ENCODE data around the gene SORBS1. TPM values are rescaled to one million over a fixed set of nuclear protein-coding genes. Genes with fewer than 3 reads are reported as not detected.

Gene SORBS1
- total and polyA plus RNA-seq, 2 donors (not counting 3 experiments of a cell fraction or from before 2014, with no cell fraction given), result 2.0 to 7.9 TPM

DNA sequence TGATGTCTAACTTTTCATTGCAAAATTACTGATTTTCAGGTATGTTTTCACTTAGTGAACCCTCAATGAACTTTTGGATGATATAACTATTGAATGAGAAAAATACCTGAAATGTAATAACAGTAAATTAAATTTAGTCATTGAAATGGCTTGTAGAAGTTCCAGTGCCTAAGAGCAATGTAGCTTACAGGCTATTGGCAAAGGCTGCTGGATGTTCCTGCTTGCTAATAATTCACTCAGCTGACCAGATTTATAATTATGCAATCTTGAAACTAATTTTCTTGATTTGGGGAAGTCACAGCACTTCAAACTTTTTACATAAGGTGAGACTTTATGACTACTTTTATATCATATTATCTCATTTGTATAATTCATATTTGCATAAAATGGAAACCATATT, 73.2 kb downstream of the SORBS1 start:
- Histone ChIP-seq H3K4me1 (ENCODE audit: control insufficient read depth, extremely low read depth, insufficient read depth, low read length) (peaks cover 12% of the 10 kb centered on the region), H3K9ac (replicated peaks; ENCODE audit: extremely low read depth, insufficient read depth, low read length) (no peak overlapping the region), H3K79me2 (ENCODE audit: control insufficient read depth, insufficient read depth, low read length) (no peaks in the 10 kb centered on the region), H3K9me3 (replicated peaks; ENCODE audit: control insufficient read depth, insufficient read depth, low read length) (no peaks in the 10 kb centered on the region), H3K9me1 (replicated peaks; ENCODE audit: control insufficient read depth, extremely low read depth, insufficient read depth, low read length) (no peaks in the 10 kb centered on the region), H3K36me3 (ENCODE audit: control insufficient read depth in 2 of 2, extremely low read depth in 1 of 2, insufficient read depth in 2 of 2, low read length in 2 of 2) (no peaks in the 10 kb centered on the region), H3K4me3 (replicated peaks in 1 of 3; ENCODE audit: insufficient read depth in 1 of 3, low read depth in 1 of 3, low read length in 3 of 3) (no peak overlapping the region), H3K27me3 (ENCODE audit: control insufficient read depth in 2 of 2, insufficient read depth in 2 of 2, low read length in 2 of 2) (no peaks in the 10 kb centered on the region), H3K4me2 (ENCODE audit: insufficient read depth, low read length) (no peak overlapping the region), H4K20me1 (replicated peaks; ENCODE audit: control insufficient read depth, extremely low read depth, insufficient read depth, low read length) (no peaks in the 10 kb centered on the region), H2AFZ (ENCODE audit: low read depth, low read length) (no peak overlapping the region), H3K27ac (ENCODE audit: insufficient read depth, low read depth, low read length) (no peak overlapping the region)
- TF ChIP-seq JUN (IDR thresholded peaks at IDR 0.05; ENCODE audit: borderline replicate concordance, insufficient read depth, insufficient read length, low read depth) (no peak), GATA2 (IDR thresholded peaks at IDR 0.05; ENCODE audit: insufficient read depth, insufficient read length, low read depth, low read length) (no peak), MYC (IDR thresholded peaks at IDR 0.05; ENCODE audit: low read depth, low read length) (no peak), FOS (IDR thresholded peaks at IDR 0.05; ENCODE audit: borderline replicate concordance, insufficient read depth, low read length) (no peak), POLR2AphosphoS5 (IDR thresholded peaks at IDR 0.05; ENCODE audit: insufficient read depth, low read depth, low read length) (no peak), POLR2A (IDR thresholded peaks at IDR 0.05; ENCODE audit: low read depth, low read length) (no peak), EZH2 (IDR thresholded peaks at IDR 0.05; ENCODE audit: borderline replicate concordance, low read depth, low read length, severe bottlenecking) (no peak)
- TF ChIP-seq, protein P1, sequence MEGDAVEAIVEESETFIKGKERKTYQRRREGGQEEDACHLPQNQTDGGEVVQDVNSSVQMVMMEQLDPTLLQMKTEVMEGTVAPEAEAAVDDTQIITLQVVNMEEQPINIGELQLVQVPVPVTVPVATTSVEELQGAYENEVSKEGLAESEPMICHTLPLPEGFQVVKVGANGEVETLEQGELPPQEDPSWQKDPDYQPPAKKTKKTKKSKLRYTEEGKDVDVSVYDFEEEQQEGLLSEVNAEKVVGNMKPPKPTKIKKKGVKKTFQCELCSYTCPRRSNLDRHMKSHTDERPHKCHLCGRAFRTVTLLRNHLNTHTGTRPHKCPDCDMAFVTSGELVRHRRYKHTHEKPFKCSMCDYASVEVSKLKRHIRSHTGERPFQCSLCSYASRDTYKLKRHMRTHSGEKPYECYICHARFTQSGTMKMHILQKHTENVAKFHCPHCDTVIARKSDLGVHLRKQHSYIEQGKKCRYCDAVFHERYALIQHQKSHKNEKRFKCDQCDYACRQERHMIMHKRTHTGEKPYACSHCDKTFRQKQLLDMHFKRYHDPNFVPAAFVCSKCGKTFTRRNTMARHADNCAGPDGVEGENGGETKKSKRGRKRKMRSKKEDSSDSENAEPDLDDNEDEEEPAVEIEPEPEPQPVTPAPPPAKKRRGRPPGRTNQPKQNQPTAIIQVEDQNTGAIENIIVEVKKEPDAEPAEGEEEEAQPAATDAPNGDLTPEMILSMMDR (IDR thresholded peaks at IDR 0.05; ENCODE audit: extremely low read depth in 1 of 2, insufficient read depth in 1 of 2, low read depth in 1 of 2, low read length in 2 of 2), result no peak
- TF ChIP-seq, protein P2, sequence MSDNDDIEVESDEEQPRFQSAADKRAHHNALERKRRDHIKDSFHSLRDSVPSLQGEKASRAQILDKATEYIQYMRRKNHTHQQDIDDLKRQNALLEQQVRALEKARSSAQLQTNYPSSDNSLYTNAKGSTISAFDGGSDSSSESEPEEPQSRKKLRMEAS (IDR thresholded peaks at IDR 0.05; ENCODE audit: insufficient read depth, insufficient read length), result no peak
- no peak for DNase-seq (ENCODE audit: low read depth, low spot score)
- BruUV-seq (replicated peaks), result no TSS peak
- dilution Hi-C loops (cut with MboI; ENCODE audit: extremely low pct_ligation_motif_present, low sequenced_read_pairs) (no loop called here), intact Hi-C loops (cut with micrococcal nuclease) (no loop called here)
- CTCF ChIA-PET, result no interaction called here
- POLR2A ChIA-PET, result no interaction called here
- no peak for FAIRE-seq

All from endothelial cell of umbilical vein (primary cell).